Inferior parietal cortex (tissue), 1 donor: ENCODE data around the gene SLC35G3.
"Not testable (repeated sequence)": the region's sequence is repeated elsewhere in the genome, so short reads cannot be mapped to it uniquely, and the experiment has no call there.

ENCODE experiments used
- DNase-seq: peaks from one replicate; pipeline ENCODE4 v3.0.0-alpha.2; 2016; ENCODE audit errors: extremely low spot score

Gene SLC35G3

DNA sequence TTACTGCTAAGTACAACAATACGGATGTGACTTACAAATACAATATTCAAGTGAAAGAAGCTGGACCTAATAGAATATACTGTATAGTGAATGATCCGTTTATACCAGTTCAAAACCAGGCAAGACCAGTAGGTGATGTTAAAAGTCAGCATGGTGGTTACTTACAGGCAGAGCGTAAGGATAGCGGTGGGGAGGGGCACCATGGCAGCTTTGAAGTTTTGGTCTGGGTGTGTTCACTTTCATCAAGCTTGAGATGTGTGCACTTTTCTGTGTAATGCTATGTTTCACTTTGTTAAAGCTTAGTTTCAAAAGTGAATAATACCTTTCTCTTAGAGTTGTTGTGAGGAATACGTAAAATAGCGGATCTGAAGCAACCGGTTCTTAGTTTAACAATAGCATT is 16.5 kb upstream of the SLC35G3 start:
- DNase-seq = no peak

- DNase-seq = not testable (repeated sequence)
Measured at GRCh38 chr17:35202582-35202981, 8.4 kb upstream of the SLC35G3 start.

GRCh38 chr17:35195062-35195461 is 869 bp upstream of the SLC35G3 start:
- DNase-seq = not testable (repeated sequence)

GRCh38 chr17:35192708-35193107 is 1.5 kb downstream of the SLC35G3 start:
- no peak for DNase-seq

DNA sequence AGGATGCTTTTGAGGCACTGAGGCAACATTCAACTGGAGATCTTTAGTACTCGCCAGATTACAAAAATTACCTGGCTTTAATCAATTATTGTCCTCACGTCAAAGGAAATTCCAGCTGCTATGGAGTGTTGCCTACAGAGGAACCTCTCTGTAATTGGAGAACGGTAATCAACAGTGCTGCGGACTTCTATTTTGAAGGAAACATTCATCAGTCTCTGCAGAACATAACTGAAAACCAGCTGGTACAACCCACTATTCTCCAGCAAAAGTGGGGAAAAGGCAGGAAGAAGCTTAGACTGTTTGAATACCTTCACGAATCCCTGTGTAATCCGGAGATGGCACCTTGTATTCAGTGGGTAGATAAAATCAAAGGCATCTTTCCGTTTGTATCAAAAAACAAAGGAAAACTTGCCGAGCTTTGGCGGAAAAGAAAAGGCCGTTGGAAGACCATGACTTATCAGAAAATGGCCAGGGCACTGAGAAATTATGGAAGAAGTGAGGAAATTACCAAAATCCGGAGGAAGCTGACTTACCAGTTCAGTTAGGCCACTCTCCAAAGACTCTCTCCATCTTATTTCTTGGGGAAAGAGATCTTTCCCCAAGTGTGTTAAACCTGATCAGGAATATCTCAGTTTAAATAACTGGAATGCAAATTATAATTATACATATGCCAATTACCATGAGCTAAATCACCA is 3.0 kb downstream of the SLC35G3 start:
- DNase-seq = no peak

DNA sequence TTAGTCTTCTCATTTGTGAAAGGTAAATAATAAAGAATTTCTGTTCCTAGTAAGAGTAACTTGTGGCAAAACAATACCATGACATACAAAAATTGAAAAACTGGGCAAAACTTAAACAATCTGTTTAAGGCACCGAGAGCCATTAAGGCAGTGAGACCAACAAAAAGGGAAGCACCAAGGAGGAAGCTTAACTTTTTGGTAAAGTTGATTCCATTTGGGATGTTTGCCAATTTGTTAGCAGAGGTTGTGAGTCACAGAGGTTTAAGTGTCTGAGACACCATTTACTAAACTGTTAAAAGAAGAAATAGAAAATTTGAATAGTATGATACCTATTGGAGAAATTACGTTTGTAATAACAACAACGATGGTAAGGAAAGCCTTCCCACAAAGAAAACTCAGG is 4.9 kb downstream of the SLC35G3 start:
- no peak for DNase-seq

DNA sequence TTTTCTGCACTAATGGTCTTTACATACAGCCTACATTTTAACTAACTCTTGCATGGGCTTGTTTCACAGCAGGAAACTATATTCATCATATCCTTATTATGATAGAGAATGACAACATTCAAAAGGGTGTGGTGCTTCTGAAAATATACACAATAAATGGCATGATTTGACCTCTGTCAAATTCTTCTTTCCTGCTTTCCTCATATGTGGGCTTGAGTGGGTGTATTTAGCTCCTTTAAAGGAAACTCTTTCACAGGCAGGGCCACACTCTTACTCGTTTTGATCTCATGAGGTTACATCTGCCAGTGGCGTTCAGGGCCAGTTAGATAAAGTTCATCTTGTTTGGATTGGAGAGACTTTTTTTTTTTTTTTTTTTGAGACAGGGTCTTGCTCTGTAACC is 6.1 kb downstream of the SLC35G3 start:
- DNase-seq = no peak

- DNase-seq = no peak
Measured at GRCh38 chr17:35187481-35187880, 6.7 kb downstream of the SLC35G3 start.

DNA sequence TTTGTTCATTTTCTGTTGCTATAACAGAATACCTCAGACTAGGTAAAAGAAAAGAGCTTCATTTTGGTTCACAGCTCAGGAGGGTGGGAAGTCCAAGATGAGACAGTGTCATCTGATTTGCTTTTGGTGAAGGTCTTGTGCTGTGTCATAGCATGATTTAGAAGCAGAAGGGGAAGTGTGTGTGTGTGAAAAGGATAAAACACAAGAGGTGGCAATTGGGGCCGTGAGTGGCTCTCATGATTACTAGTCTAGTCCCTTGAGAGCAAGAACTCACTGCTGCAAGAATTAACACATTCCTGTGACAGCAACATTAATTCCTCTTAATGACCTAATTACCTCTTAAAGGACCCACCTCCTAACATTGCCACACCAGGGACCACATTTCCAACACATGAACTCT is 8.3 kb downstream of the SLC35G3 start:
- no peak for DNase-seq

DNA sequence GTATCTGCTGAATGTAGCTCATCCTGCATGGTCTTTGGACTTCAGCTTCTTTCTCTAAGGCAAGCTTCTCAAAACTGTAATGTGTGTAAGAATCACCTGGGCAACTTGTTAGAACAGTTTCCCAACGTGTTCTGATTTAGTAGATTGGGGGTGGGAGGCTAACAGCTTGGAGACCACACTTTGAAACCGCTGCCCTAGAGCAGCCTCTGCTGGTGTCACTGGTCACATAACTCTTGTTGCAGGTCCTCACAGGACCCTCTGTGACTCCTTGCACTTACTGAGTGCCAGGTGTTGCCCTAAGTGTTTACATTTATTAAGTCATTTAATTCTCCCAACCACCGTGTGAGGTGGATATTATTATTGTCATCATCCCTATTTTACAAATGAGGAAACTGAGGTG is 9.9 kb downstream of the SLC35G3 start:
- DNase-seq = no peak

DNA sequence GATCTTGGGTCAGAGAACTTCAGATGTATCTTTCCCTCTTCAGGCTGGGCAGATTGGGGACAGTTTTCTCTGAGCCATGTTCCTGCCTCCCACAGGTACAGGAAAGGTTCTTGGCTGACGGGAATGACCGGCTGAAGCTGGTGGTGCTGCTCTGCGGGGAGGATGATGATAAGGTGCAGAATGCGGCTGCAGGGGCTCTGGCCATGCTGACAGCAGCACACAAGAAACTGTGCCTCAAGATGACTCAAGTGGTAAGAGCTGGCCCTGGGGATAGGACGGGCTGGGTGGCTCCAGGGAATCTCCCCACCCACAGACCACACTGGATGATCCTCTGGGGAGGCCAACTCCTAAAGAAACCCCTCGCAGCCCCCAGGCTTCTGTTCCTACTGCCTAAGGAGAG is 10.9 kb downstream of the SLC35G3 start:
- no peak for DNase-seq

GRCh38 chr17:35179379-35179778 is 14.8 kb downstream of the SLC35G3 start:
- not testable (repeated sequence) for DNase-seq

DNA sequence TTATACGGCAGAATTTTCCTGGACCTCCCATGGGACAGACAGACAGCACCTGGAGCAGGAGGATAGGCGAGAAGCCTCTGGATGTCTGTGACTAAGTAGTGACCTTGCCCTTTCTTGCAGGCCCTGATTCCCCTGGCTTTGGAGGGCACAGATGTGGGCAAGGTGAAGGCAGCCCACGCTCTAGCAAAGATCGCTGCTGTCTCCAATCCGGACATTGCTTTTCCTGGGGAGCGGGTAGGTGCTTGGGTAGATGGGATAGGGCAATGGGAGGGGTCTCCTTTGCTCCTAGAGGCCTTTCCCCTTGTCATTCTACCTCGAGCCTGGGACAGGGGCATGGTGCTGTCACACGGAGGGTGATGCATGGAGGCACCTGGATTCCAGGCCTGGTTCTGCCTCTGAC is 17.3 kb downstream of the SLC35G3 start:
- DNase-seq = no peak

DNA sequence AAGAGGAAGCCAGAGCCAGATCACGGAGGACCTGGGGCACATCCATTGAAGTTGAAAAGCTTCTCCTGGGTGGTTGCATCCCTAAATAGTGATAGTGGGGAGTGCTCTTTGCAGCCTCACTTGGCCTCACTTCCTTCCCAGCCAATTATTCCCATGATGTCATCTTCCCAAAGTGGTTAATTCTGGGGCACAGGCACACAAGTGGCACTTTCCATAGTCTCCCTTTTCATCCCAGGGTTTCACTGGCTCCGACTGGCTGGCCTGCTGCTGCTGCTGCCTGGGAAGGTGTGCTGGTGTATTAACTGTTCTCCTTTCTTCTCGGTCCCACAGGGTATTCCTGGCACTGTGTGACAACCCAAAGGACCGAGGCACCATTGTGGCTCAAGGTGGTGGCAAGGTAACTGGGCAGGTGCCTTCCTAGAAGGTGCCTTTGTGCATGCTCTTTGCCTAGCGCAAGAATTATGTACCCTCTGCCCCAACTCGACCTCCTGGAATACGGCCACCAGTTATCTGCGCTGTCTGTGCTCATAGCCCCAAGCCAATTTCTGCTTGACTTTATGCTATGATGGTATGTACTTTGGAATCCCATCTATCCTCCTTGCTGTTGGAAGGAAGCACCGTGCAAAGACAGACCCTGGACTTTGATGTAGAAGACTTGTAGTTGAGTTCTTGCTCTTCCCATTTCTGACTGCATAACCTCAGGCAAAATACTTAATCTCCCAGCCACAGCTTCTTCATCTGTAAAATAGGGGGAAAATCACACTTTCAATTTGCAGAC is 18.4 kb downstream of the SLC35G3 start:
- no peak for DNase-seq

DNA sequence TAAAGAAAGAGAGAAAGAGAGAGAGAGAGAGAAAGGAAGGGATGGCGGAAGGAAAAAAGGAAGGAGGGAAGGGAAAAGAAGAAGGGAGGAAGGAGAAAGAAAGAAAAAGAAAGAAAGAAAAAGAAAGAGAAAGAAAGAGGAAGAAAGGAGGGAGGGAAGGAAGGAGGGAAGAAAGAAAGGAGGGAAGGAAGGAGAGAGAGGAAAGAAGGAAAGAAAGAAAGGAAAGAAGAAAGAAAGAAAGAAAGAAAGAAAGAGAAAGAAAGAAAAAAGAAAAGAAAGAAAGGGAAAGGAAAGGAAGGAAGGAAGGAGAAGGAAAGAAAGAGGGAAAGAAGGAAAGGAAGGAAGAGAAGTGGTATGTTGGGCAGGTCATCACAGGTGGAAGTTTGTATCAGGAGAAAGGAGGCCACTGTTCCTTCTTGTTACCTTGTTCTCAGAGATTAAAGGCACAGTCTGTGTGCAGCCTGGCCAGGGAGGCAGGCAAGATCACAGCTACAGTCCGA is 19.3 kb downstream of the SLC35G3 start:
- no peak for DNase-seq

DNA sequence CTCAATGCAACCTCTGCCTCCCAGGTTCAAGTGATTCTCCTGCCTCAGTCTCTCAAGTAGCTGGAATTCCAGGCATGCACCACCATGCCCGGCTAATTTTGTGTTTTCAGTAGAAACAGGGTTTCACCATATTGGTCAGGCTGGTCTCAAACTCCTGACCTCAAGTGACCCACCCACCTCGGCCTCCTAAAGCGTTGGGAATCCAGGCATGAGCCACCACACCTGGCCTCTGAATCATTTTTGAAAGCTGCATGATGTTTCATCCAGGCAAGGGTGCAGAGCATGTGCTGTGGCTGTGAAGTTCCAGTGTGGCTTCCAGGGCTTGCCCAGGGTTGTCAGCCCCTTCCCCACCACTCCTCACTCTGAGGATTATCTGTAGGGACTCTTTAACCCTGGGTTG is 21.9 kb downstream of the SLC35G3 start:
- not testable (repeated sequence) for DNase-seq

- no peak for DNase-seq
Measured at GRCh38 chr17:35171834-35172233, 22.4 kb downstream of the SLC35G3 start.

DNA sequence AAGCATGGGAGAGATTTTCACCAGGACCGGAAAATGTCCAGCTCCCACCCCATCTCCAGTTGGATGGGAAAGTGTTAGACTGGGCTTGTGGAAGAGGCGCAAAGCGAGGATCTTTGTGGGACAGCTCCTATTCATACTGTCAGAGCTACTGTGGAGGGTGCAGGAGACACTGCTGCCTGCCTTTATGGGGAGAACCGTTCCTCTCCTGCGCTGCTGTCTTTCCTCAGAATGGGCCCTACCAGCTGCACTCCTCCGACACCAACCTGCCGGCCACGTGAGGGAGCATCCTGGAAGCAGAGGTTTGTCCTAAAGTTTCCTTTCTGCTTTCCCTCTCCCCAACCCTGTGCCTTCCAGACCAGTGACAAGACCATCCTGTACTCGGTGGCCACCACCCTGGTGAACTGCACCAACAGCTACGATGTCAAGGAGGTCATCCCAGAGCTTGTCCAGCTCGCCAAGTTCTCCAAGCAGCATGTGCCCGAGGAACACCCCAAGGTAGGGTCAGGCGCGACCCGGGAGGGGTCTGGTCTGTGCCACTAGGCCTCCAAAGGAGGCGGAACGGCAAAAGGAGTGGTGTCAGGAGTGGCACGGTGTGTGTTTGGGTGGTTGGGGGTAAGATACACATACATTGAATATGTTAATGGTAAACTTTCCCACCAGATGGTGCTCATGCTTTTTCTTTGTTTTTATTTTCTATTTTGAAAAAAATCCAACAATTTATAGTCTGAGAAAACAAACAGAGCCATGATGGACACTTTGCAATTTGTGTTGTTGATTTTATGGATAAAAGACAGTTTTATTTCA is 23.0 kb downstream of the SLC35G3 start:
- peak; percentile 32 for DNase-seq

GRCh38 chr17:35169835-35170363 is 24.3 kb downstream of the SLC35G3 start:
- no peak for DNase-seq

DNA sequence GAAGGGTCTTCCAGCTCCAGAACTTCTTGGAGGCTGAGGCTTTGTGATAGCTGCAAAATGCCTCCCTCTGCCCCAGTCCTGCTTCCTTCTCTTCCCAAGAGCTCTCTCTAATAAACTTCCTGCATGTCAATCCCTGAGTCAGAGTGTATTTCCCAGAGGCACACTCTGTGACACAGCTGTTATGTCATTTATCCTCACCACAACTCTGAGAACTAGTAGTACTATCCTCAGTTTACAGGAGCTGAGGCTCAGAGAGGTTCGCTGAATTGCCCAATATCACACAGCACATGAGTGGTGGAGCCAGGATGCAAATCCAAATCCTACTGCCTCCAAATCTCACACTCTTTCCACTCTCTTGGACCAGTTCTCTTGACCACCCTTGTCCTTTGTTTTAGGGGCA is 26.5 kb downstream of the SLC35G3 start:
- no peak for DNase-seq

- peak; percentile 11 for DNase-seq
Measured at GRCh38 chr17:35167046-35167445, 27.1 kb downstream of the SLC35G3 start.

- no peak for DNase-seq
Measured at GRCh38 chr17:35166526-35166925, 27.7 kb downstream of the SLC35G3 start.
